ENCODE measurements around the gene KANSL1L. TPM values are rescaled to one million over a fixed set of nuclear protein-coding genes. Genes with fewer than 3 reads are reported as not detected.
A peak's percentile ranks its signal among the peaks of the same experiment; 100 is the strongest.

Gene KANSL1L
- total and polyA plus RNA-seq, 4 experiments from 2014 or later: 0.26 to 12.1 (median 5.7) TPM

DNA sequence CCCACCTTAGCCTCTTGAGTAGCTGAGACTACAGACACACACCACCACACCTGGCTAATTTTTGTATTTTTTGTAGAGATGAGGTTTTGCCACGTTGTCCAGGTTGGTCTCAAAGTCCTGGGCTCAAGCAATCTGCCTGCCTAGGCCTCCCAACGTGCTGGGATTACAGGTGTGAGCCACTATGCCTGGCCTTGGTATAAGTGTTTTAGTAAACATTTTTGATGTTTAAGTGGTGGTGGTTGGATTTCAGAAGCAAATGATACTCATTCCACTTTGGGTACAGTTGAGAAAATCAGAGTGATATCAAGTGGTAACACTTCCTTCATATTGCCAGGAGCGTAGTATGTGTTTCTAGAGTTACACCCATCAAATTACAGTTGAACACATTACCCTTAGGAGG, 28.6 kb upstream of the KANSL1L start:
- Mint-ChIP-seq H3K27me3 (peaks cover 7 to 12% of the 10 kb centered on the region in 2 donors), H3K4me1 (no peaks in the 10 kb centered on the region), H3K36me3 (no peaks in the 10 kb centered on the region), H3K27ac (peak overlapping the region in 1 of 7 donors; percentile 57), H3K4me3 (no peak overlapping the region), H3K9me3 (no peaks in the 10 kb centered on the region)
- Histone ChIP-seq H3K9me3 (ENCODE audit: control insufficient read depth in 1 of 2, low read length in 2 of 2) (no peaks in the 10 kb centered on the region), H3K36me3 (ENCODE audit: insufficient read depth, low read length) (no peaks in the 10 kb centered on the region), H3K27me3 (ENCODE audit: insufficient read depth, low read length) (peaks cover 3% of the 10 kb centered on the region), H3K27ac (ENCODE audit: low read depth, low read length) (no peak overlapping the region), H3K4me3 (ENCODE audit: low read length in 2 of 2) (no peak overlapping the region), H3K4me1 (ENCODE audit: insufficient read depth, low read length) (no peaks in the 10 kb centered on the region)
- POLR2A ChIA-PET (ENCODE audit: partially characterized antibody): no interaction called here
- DNase-seq: no peak
- CTCF ChIA-PET (ENCODE audit: partially characterized antibody): interaction anchor here (1.1 to 5.7 kb wide), 3 partner anchors 11 to 222 kb away, joined by 4 to 190 read pairs (median 10); no protein-coding TSS in a partner anchor
- intact Hi-C loops (cut with micrococcal nuclease): loop anchor here (1.0 to 5.0 kb wide), 4 partner anchors 223 to 1827 kb away; no protein-coding TSS in a partner anchor

DNA sequence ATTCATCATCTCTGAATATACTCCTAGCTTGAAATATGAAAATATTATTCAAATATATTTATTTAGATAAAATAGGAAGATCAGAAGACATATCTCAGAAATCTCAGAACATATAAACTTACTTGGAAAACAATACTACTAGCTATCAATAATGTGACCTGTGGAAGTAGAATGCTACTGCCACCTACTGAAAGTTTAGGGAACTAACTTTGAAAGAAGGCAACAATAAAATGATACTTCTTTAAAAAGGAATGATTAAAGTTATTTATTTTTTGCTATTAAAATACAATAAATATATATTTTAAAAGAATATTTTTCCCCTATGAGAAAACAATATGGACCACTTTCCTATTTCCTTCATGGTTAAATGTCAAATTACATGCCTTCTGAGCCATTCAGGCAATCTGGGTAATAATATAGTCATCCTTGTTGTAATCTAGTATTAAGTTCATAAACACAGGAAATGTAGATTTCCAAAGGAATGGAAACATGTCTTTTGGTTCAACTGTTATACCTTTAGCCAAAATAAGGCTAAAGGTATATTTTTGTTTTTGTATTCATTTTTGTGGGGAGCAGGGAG, 28.1 kb upstream of the KANSL1L start:
- H3K9me3 Mint-ChIP-seq: no peaks in the 10 kb centered on the region
- H3K4me3 ChIP-seq (ENCODE audit: low read length in 2 of 2): no peak overlapping the region
- H3K4me3 Mint-ChIP-seq: no peak overlapping the region
- H3K36me3 ChIP-seq (ENCODE audit: insufficient read depth, low read length): no peaks in the 10 kb centered on the region
- no peaks in the 10 kb centered on the region for H3K4me1 ChIP-seq (ENCODE audit: insufficient read depth, low read length)
- intact Hi-C loops (cut with micrococcal nuclease): loop anchor here (1.0 to 5.0 kb wide), 3 partner anchors 222 to 1826 kb away; no protein-coding TSS in a partner anchor
- peak in 4 of 5 donors; percentile 19 to 30 (median 24) for DNase-seq
- H3K9me3 ChIP-seq (ENCODE audit: control insufficient read depth in 1 of 2, low read length in 2 of 2): no peaks in the 10 kb centered on the region
- no peaks in the 10 kb centered on the region for H3K36me3 Mint-ChIP-seq
- H3K27ac ChIP-seq (ENCODE audit: low read depth, low read length): no peak overlapping the region
- H3K4me1 Mint-ChIP-seq: no peaks in the 10 kb centered on the region
- POLR2A ChIA-PET (ENCODE audit: partially characterized antibody): no interaction called here
- CTCF ChIA-PET (ENCODE audit: partially characterized antibody): interaction anchor here (0.8 to 5.7 kb wide), 18 partner anchors 9 to 865 kb away, joined by 3 to 190 read pairs (median 3); no protein-coding TSS in a partner anchor
- H3K27ac Mint-ChIP-seq: no peak overlapping the region
- peaks cover 5% of the 10 kb centered on the region for H3K27me3 ChIP-seq (ENCODE audit: insufficient read depth, low read length)
- peaks cover 4 to 12% of the 10 kb centered on the region in 2 donors for H3K27me3 Mint-ChIP-seq

DNA sequence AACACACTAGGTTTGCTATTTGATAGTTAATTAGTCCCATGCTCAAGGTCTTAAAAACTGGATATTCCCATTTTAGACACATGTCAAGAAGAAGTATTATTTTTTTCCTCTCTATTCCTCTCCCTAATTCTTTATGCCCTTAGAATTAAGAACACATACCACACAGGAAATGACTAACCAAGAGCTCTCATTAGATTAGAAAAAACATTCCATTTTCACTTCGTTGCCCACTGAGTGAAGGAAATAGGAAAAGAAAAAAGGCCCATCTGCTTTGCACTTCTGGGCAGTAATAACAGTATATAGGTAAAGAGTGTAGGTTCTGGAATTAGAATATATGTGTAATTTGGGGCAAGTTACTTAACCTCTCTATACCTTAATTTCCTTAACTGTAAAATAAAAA, 27.1 kb upstream of the KANSL1L start:
- H3K4me1 Mint-ChIP-seq: no peaks in the 10 kb centered on the region
- no peaks in the 10 kb centered on the region for H3K9me3 ChIP-seq (ENCODE audit: control insufficient read depth in 1 of 2, low read length in 2 of 2)
- H3K36me3 ChIP-seq (ENCODE audit: insufficient read depth, low read length): no peaks in the 10 kb centered on the region
- no peak overlapping the region for H3K4me3 Mint-ChIP-seq
- H3K9me3 Mint-ChIP-seq: no peaks in the 10 kb centered on the region
- H3K4me3 ChIP-seq (ENCODE audit: low read length in 2 of 2): no peak overlapping the region
- H3K27ac Mint-ChIP-seq: no peak overlapping the region
- ChIA-PET POLR2A (ENCODE audit: partially characterized antibody) (no interaction called here), CTCF (ENCODE audit: partially characterized antibody) (interaction anchor here (0.8 to 5.7 kb wide), 15 partner anchors 10 to 238 kb away, joined by 3 to 190 read pairs (median 3); no protein-coding TSS in a partner anchor)
- peaks cover 4 to 12% of the 10 kb centered on the region in 2 donors for H3K27me3 Mint-ChIP-seq
- no peak overlapping the region for H3K27ac ChIP-seq (ENCODE audit: low read depth, low read length)
- peaks cover 5% of the 10 kb centered on the region for H3K27me3 ChIP-seq (ENCODE audit: insufficient read depth, low read length)
- DNase-seq: no peak
- intact Hi-C loops (cut with micrococcal nuclease): loop anchor here (5.0 kb wide), 1 partner anchor 1731 kb away; no protein-coding TSS in a partner anchor
- H3K4me1 ChIP-seq (ENCODE audit: insufficient read depth, low read length): no peaks in the 10 kb centered on the region
- H3K36me3 Mint-ChIP-seq: no peaks in the 10 kb centered on the region

DNA sequence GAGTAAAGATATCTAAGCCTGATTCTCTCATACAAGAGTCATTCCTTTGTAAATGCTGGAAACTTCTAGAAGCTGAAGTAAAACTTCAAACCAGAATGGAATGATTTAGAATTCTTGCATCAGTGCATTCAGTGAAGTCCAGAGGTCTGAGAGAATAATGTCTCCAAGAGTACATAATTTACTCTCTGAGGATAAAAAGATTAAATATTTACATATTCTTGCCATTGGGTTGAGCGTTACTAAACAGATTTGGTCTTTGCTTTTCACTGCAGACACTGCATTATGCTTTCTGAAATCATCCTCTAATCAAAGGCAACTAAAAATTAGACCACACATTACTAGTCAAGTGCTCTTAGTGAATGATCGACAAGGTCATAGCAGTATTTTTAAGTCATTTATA, 26.5 kb upstream of the KANSL1L start:
- H3K4me1 ChIP-seq (ENCODE audit: insufficient read depth, low read length): no peaks in the 10 kb centered on the region
- POLR2A ChIA-PET (ENCODE audit: partially characterized antibody): no interaction called here

DNA sequence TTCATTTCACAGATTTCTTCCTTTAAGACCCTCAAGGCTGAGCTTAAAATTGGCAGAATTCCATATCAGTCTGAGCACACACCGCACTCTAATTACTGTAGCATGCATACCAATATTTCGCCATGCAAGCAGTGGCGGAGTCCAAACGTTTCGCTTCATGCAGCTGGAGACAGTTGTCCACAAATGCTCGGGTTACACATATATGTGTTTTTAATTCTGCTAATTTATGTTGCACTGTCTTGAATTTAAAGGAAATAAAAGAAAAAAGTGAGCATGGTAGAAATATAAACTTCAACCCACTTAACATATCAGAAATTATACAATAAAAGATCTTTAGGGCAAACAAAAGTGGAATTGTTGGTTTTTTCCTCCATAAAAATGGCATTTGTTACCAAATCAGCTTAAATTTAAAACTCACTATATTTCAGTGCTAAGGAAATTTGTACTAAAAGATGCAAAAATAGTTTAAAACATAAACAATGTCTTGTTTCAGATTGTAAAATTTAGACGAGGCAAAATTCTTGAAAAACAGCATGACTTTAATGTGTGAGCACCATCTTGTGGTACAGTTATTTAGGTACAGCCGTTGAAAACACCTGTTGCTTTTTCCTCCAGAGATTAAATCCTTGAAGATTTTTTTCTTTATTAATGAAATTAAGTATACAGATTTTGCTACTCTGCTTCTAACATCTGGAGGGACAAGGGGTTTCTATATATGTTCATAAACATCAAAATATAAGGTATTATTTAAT, 24.1 kb upstream of the KANSL1L start:
- Mint-ChIP-seq H3K4me1 (no peaks in the 10 kb centered on the region), H3K9me3 (no peaks in the 10 kb centered on the region), H3K27me3 (peaks cover 2 to 8% of the 10 kb centered on the region in 2 donors), H3K4me3 (no peak overlapping the region), H3K36me3 (no peaks in the 10 kb centered on the region), H3K27ac (no peak overlapping the region)
- Histone ChIP-seq H3K9me3 (ENCODE audit: control insufficient read depth in 1 of 2, low read length in 2 of 2) (no peaks in the 10 kb centered on the region), H3K4me1 (ENCODE audit: insufficient read depth, low read length) (no peaks in the 10 kb centered on the region), H3K27me3 (ENCODE audit: insufficient read depth, low read length) (peaks cover 5% of the 10 kb centered on the region), H3K27ac (ENCODE audit: low read depth, low read length) (no peak overlapping the region), H3K36me3 (ENCODE audit: insufficient read depth, low read length) (no peaks in the 10 kb centered on the region), H3K4me3 (ENCODE audit: low read length in 2 of 2) (no peak overlapping the region)
- CTCF ChIA-PET (ENCODE audit: partially characterized antibody): interaction anchor here (0.8 to 5.7 kb wide), 10 partner anchors 9 to 233 kb away, joined by 3 to 190 read pairs (median 3); no protein-coding TSS in a partner anchor
- POLR2A ChIA-PET (ENCODE audit: partially characterized antibody): no interaction called here
- DNase-seq: peak in 4 of 5 donors; percentile 29 to 45 (median 41)
- intact Hi-C loops (cut with micrococcal nuclease): loop anchor here (1.0 to 5.0 kb wide), 3 partner anchors 122 to 1728 kb away; no protein-coding TSS in a partner anchor

More for the DNA sequence above, 26.5 kb upstream of the KANSL1L start:
- Mint-ChIP-seq H3K4me3 (no peak overlapping the region), H3K27me3 (peaks cover under 1 to 9% of the 10 kb centered on the region in 2 donors), H3K27ac (no peak overlapping the region), H3K4me1 (no peaks in the 10 kb centered on the region), H3K9me3 (no peaks in the 10 kb centered on the region), H3K36me3 (no peaks in the 10 kb centered on the region)
- CTCF ChIA-PET (ENCODE audit: partially characterized antibody): interaction anchor here (1.2 to 5.7 kb wide), 4 partner anchors 51 to 229 kb away, joined by 4 to 190 read pairs (median 5); no protein-coding TSS in a partner anchor
- Histone ChIP-seq H3K27me3 (ENCODE audit: insufficient read depth, low read length) (peaks cover 5% of the 10 kb centered on the region), H3K4me3 (ENCODE audit: low read length in 2 of 2) (no peak overlapping the region), H3K9me3 (ENCODE audit: control insufficient read depth in 1 of 2, low read length in 2 of 2) (no peaks in the 10 kb centered on the region), H3K36me3 (ENCODE audit: insufficient read depth, low read length) (no peaks in the 10 kb centered on the region), H3K27ac (ENCODE audit: low read depth, low read length) (no peak overlapping the region)
- DNase-seq: no peak
- intact Hi-C loops (cut with micrococcal nuclease): loop anchor here (5.0 kb wide), 1 partner anchor 1730 kb away; no protein-coding TSS in a partner anchor

DNA sequence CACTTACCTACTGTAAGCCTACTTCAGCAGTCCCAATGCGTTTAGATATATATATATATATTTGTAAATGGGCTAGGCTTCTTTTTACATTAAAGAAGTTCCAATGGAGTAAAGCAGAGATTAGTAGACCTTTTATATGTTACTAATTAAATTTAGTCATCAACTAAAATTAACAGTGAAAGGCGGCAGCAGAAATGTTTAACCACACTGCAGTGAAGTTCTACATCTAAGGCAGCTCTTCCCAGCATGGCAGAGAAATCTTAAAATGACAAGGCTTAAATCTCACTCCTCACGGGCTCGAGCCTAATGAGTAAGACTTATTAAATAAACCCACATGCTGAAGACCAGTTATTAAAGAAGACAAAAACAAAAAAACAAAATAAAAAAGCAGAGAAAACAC, 19.1 kb upstream of the KANSL1L start:
- no peaks in the 10 kb centered on the region for H3K4me1 Mint-ChIP-seq
- Histone ChIP-seq H3K9me3 (ENCODE audit: control insufficient read depth in 1 of 2, low read length in 2 of 2) (no peaks in the 10 kb centered on the region), H3K4me3 (ENCODE audit: low read length in 2 of 2) (no peak overlapping the region), H3K4me1 (ENCODE audit: insufficient read depth, low read length) (no peaks in the 10 kb centered on the region), H3K27me3 (ENCODE audit: insufficient read depth, low read length) (peaks cover 5% of the 10 kb centered on the region), H3K36me3 (ENCODE audit: insufficient read depth, low read length) (no peaks in the 10 kb centered on the region), H3K27ac (ENCODE audit: low read depth, low read length) (no peak overlapping the region)
- intact Hi-C loops (cut with micrococcal nuclease): no loop called here
- H3K36me3 Mint-ChIP-seq: peaks cover 0 to 3% of the 10 kb centered on the region in 2 donors
- H3K27ac Mint-ChIP-seq: no peak overlapping the region
- POLR2A ChIA-PET (ENCODE audit: partially characterized antibody): no interaction called here
- H3K9me3 Mint-ChIP-seq: peaks cover 2 to 18% (median 11%) of the 10 kb centered on the region in 8 donors
- CTCF ChIA-PET (ENCODE audit: partially characterized antibody): interaction anchor here (0.9 to 3.7 kb wide), 2 partner anchors 209 to 214 kb away, joined by 3 to 14 read pairs; no protein-coding TSS in a partner anchor
- DNase-seq: no peak
- no peak overlapping the region for H3K4me3 Mint-ChIP-seq
- H3K27me3 Mint-ChIP-seq: peaks cover 5 to 10% of the 10 kb centered on the region in 2 donors

All from CD4-positive, alpha-beta memory T cell (primary cell).